ENCODE results near the gene SP8. TPM values are rescaled to one million over a fixed set of nuclear protein-coding genes. Genes with fewer than 3 reads are reported as not detected.

Gene SP8
- polyA plus RNA-seq, 3 donors: not detected

DNA sequence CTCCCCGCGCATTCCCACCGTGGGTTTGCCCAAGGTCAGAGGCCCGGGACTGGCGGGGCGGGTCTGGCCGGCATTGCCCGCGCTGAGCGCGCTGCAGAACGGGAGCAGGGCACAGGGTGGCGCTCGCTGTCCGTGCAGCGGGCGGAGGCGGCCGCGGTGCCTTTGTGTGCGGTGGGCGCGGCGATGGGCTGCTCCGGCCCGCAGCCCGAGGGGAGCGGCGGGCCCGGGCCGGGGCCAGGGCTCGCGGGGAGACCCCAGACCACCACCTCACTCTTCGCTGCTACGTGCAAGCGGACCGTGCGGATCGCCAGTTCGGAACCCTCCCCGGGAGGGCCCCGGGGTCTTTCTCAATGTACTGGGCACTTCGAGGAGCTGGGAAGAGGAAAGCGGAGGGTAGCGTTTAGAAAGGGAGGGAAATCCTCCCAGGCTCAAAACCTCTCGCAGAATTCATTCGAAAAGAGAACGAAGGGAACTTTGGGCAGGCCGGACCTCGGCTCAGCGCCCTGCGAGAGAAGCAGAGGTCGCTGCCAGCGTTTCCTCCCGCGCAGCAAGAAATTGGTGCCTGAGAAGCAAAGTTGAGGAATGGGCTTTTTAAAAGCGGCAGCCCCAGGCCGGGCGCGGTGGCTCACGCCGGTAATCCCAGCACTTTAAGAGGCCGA lies 8.5 kb downstream of the SP8 start:
- H3K4me1 ChIP-seq (ENCODE audit: control insufficient read depth in 1 of 2, insufficient read depth in 2 of 2, low read length in 2 of 2): peaks cover 9% of the 10 kb centered on the region in 2 donors
- Mint-ChIP-seq H3K4me1 (peaks cover 20% of the 10 kb centered on the region), H3K36me3 (peaks cover 0 to 8% of the 10 kb centered on the region in 2 donors), H3K9me3 (peaks cover 0 to 23% (median 19%) of the 10 kb centered on the region in 7 donors), H3K27me3 (ENCODE audit: low read depth in 3 of 3) (peaks cover 83 to 91% (median 91%) of the 10 kb centered on the region in 3 donors), H3K27ac (no peak overlapping the region), H3K4me3 (peak overlapping the region; percentile 62 to 94)
- peaks cover 88 to 96% of the 10 kb centered on the region in 2 donors for H3K27me3 ChIP-seq (ENCODE audit: control insufficient read depth in 2 of 2, insufficient read depth in 2 of 2, low read length in 2 of 2)
- intact Hi-C loops (cut with micrococcal nuclease): loop anchor here in 1 of 2 donors (10.0 kb wide), 1 partner anchor 1227 kb away; no protein-coding TSS in a partner anchor
- peak overlapping the region; percentile 55 for H3K4me2 ChIP-seq (replicated peaks; ENCODE audit: extremely low read depth, low read length, poor library complexity, severe bottlenecking)
- H4K20me1 ChIP-seq (ENCODE audit: insufficient read depth, low read length): no peaks in the 10 kb centered on the region
- H3K79me2 ChIP-seq (ENCODE audit: insufficient read depth, low read length): no peaks in the 10 kb centered on the region
- H3K27ac ChIP-seq (ENCODE audit: low read depth in 1 of 2, low read length in 2 of 2): no peak overlapping the region
- TF ChIP-seq, protein P1, sequence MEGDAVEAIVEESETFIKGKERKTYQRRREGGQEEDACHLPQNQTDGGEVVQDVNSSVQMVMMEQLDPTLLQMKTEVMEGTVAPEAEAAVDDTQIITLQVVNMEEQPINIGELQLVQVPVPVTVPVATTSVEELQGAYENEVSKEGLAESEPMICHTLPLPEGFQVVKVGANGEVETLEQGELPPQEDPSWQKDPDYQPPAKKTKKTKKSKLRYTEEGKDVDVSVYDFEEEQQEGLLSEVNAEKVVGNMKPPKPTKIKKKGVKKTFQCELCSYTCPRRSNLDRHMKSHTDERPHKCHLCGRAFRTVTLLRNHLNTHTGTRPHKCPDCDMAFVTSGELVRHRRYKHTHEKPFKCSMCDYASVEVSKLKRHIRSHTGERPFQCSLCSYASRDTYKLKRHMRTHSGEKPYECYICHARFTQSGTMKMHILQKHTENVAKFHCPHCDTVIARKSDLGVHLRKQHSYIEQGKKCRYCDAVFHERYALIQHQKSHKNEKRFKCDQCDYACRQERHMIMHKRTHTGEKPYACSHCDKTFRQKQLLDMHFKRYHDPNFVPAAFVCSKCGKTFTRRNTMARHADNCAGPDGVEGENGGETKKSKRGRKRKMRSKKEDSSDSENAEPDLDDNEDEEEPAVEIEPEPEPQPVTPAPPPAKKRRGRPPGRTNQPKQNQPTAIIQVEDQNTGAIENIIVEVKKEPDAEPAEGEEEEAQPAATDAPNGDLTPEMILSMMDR (IDR thresholded peaks at IDR 0.05): peak; percentile 61
- no peak for DNase-seq
- no peak overlapping the region for H2AFZ ChIP-seq (ENCODE audit: insufficient read depth, low read depth, low read length, poor library complexity, severe bottlenecking)
- H3K9ac ChIP-seq (ENCODE audit: insufficient read depth, low read length, poor library complexity, severe bottlenecking): no peak overlapping the region
- no peaks in the 10 kb centered on the region for H3K36me3 ChIP-seq (replicated peaks in 1 of 2; ENCODE audit: control insufficient read depth in 1 of 2, insufficient read depth in 2 of 2, low read length in 2 of 2)
- WGBS (ENCODE audit: insufficient coverage): 2% methylated on average over 54 of the region's 63 CpGs
- peaks cover 3 to 34% of the 10 kb centered on the region in 2 donors for H3K9me3 ChIP-seq (replicated peaks in 1 of 2; ENCODE audit: control insufficient read depth in 1 of 2, insufficient read depth in 1 of 2, low read length in 2 of 2)
- peak overlapping the region in 1 of 3 experiments; percentile 42 for H3K4me3 ChIP-seq (replicated peaks in 1 of 3; ENCODE audit: low read depth in 2 of 3, low read length in 3 of 3)

- peaks cover 84 to 95% of the 10 kb centered on the region in 2 donors for H3K27me3 ChIP-seq (ENCODE audit: control insufficient read depth in 2 of 2, insufficient read depth in 2 of 2, low read length in 2 of 2)
- Mint-ChIP-seq H3K36me3 (peaks cover 0 to 8% of the 10 kb centered on the region in 2 donors), H3K9me3 (peaks cover 0 to 23% (median 17%) of the 10 kb centered on the region in 7 donors), H3K27me3 (ENCODE audit: low read depth in 3 of 3) (peaks cover 77 to 88% (median 87%) of the 10 kb centered on the region in 3 donors), H3K4me3 (peak overlapping the region; percentile 62 to 94), H3K27ac (peak overlapping the region in 1 of 7 donors; percentile 48), H3K4me1 (peaks cover 17% of the 10 kb centered on the region)
- no peak for DNase-seq
- peaks cover 9% of the 10 kb centered on the region in 2 donors for H3K4me1 ChIP-seq (ENCODE audit: control insufficient read depth in 1 of 2, insufficient read depth in 2 of 2, low read length in 2 of 2)
- TF ChIP-seq, protein P1 (IDR thresholded peaks at IDR 0.05): no peak
- H3K79me2 ChIP-seq (ENCODE audit: insufficient read depth, low read length): no peaks in the 10 kb centered on the region
- H4K20me1 ChIP-seq (ENCODE audit: insufficient read depth, low read length): no peaks in the 10 kb centered on the region
- H3K4me3 ChIP-seq (replicated peaks in 1 of 3; ENCODE audit: low read depth in 2 of 3, low read length in 3 of 3): peak overlapping the region in 1 of 3 experiments; percentile 42
- H3K27ac ChIP-seq (ENCODE audit: low read depth in 1 of 2, low read length in 2 of 2): no peak overlapping the region
- no peaks in the 10 kb centered on the region for H3K36me3 ChIP-seq (replicated peaks in 1 of 2; ENCODE audit: control insufficient read depth in 1 of 2, insufficient read depth in 2 of 2, low read length in 2 of 2)
- H3K9me3 ChIP-seq (replicated peaks in 1 of 2; ENCODE audit: control insufficient read depth in 1 of 2, insufficient read depth in 1 of 2, low read length in 2 of 2): peaks cover 3 to 32% of the 10 kb centered on the region in 2 donors
- no peak overlapping the region for H2AFZ ChIP-seq (ENCODE audit: insufficient read depth, low read depth, low read length, poor library complexity, severe bottlenecking)
- intact Hi-C loops (cut with micrococcal nuclease): loop anchor here in 1 of 2 donors (10.0 kb wide), 1 partner anchor 1227 kb away; no protein-coding TSS in a partner anchor
- no peak overlapping the region for H3K9ac ChIP-seq (ENCODE audit: insufficient read depth, low read length, poor library complexity, severe bottlenecking)
- peak overlapping the region; percentile 55 for H3K4me2 ChIP-seq (replicated peaks; ENCODE audit: extremely low read depth, low read length, poor library complexity, severe bottlenecking)
- WGBS (ENCODE audit: insufficient coverage): 2% methylated on average over 27 of the region's 30 CpGs
Observed at GRCh38 chr7:20777377-20778062, 9.2 kb downstream of the SP8 start.
